ENCODE data around the gene FSHR. TPM values are rescaled to one million over a fixed set of nuclear protein-coding genes. Genes with fewer than 3 reads are reported as not detected.

FSHR gene
- total RNA-seq, 1 experiment from 2014 or later, result not detected

DNA sequence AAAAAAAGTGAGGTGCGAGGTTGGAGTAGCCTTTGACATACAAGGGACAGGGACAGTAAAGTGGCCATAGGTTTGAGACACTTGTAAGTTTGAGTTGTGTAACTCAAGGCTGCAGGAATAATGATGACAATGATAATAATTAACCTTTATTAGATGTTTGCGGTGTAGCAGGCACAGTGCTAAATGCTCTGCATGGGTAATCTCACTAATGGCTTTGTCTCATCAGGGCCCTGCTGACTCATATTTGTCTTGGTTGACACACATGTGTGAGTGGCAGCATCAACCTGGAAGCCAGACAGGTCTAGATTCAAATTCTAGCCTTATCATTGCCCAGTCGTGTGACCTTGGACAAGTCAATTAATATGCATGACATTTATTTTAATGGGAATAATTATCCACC is 126.2 kb downstream of the FSHR start:
- BruUV-seq (replicated peaks), result no TSS peak
- intact Hi-C loops (cut with micrococcal nuclease), result no loop called here
- Histone ChIP-seq H3K9ac (ENCODE audit: low read length) (no peak overlapping the region), H3K27me3 (ENCODE audit: low read length) (no peaks in the 10 kb centered on the region), H3K36me3 (ENCODE audit: low read depth, low read length) (no peaks in the 10 kb centered on the region), H2AFZ (ENCODE audit: low read length) (no peak overlapping the region), H3K27ac (ENCODE audit: low read length) (no peak overlapping the region), H4K20me1 (ENCODE audit: low read length) (no peaks in the 10 kb centered on the region), H3K79me2 (ENCODE audit: low read length) (no peaks in the 10 kb centered on the region), H3K9me3 (ENCODE audit: low read length) (0 out of 2 replicates have a peak, but pooled peaks cover 3% of the 10 kb centered on the region), H3F3A (ENCODE audit: low read length, unreplicated experiment) (no peaks in the 10 kb centered on the region), H3K4me3 (ENCODE audit: low read length) (no peak overlapping the region), H3K4me2 (ENCODE audit: low read length) (no peak overlapping the region), H3K4me1 (ENCODE audit: insufficient read depth, low read length) (no peaks in the 10 kb centered on the region), H3K9me2 (replicated peaks; ENCODE audit: low read length) (no peaks in the 10 kb centered on the region)
- ChIA-PET CTCF (no interaction called here), POLR2A (ENCODE audit: unreplicated experiment) (no interaction called here)
- ATAC-seq, result no peak
- no peak for DNase-seq
- no peak for TF ChIP-seq EZH2 (IDR thresholded peaks at IDR 0.05; ENCODE audit: low read length, unreplicated experiment)
- TF ChIP-seq, protein P1, sequence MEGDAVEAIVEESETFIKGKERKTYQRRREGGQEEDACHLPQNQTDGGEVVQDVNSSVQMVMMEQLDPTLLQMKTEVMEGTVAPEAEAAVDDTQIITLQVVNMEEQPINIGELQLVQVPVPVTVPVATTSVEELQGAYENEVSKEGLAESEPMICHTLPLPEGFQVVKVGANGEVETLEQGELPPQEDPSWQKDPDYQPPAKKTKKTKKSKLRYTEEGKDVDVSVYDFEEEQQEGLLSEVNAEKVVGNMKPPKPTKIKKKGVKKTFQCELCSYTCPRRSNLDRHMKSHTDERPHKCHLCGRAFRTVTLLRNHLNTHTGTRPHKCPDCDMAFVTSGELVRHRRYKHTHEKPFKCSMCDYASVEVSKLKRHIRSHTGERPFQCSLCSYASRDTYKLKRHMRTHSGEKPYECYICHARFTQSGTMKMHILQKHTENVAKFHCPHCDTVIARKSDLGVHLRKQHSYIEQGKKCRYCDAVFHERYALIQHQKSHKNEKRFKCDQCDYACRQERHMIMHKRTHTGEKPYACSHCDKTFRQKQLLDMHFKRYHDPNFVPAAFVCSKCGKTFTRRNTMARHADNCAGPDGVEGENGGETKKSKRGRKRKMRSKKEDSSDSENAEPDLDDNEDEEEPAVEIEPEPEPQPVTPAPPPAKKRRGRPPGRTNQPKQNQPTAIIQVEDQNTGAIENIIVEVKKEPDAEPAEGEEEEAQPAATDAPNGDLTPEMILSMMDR (conservative IDR thresholded peaks at IDR 0.05; ENCODE audit: low read depth, low read length), result no peak
- TF ChIP-seq EZH2phosphoT487 (IDR thresholded peaks at IDR 0.05; ENCODE audit: borderline replicate concordance, low read length), result no peak

DNA sequence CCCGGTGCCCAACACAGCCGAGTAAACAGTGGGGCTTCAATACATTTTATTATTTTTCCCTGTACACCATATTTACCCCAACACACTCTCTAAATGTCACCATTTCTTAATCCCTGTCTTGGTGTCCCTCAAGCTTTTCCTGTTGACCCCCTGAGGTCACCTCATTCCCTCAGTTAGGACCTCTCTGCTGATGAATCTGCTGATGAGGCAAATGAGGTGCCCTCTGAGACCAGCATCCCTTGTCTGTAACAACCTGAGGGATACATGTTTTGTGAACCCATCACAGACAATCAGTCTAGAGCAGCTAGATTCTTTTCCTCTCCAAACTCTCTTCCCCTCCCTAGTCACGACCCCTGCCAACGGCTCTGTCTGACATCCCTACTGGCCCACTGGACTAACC is 127.6 kb downstream of the FSHR start:
- TF ChIP-seq EZH2 (IDR thresholded peaks at IDR 0.05; ENCODE audit: low read length, unreplicated experiment), result no peak
- no peak for TF ChIP-seq EZH2phosphoT487 (IDR thresholded peaks at IDR 0.05; ENCODE audit: borderline replicate concordance, low read length)
- TF ChIP-seq, protein P1 (conservative IDR thresholded peaks at IDR 0.05; ENCODE audit: low read depth, low read length), result no peak
- Histone ChIP-seq H3K27me3 (ENCODE audit: low read length) (no peaks in the 10 kb centered on the region), H3K27ac (ENCODE audit: low read length) (no peak overlapping the region), H2AFZ (ENCODE audit: low read length) (no peak overlapping the region), H3K4me3 (ENCODE audit: low read length) (no peak overlapping the region), H3K9ac (ENCODE audit: low read length) (no peak overlapping the region), H3F3A (ENCODE audit: low read length, unreplicated experiment) (no peaks in the 10 kb centered on the region), H4K20me1 (ENCODE audit: low read length) (no peaks in the 10 kb centered on the region), H3K79me2 (ENCODE audit: low read length) (no peaks in the 10 kb centered on the region), H3K4me2 (ENCODE audit: low read length) (no peak overlapping the region), H3K36me3 (ENCODE audit: low read depth, low read length) (no peaks in the 10 kb centered on the region), H3K4me1 (ENCODE audit: insufficient read depth, low read length) (no peaks in the 10 kb centered on the region), H3K9me3 (ENCODE audit: low read length) (0 out of 2 replicates have a peak, but pooled peaks cover 3% of the 10 kb centered on the region), H3K9me2 (replicated peaks; ENCODE audit: low read length) (no peaks in the 10 kb centered on the region)
- no peak for DNase-seq
- BruUV-seq (replicated peaks), result no TSS peak
- no peak for ATAC-seq
- ChIA-PET CTCF (no interaction called here), POLR2A (ENCODE audit: unreplicated experiment) (no interaction called here)
- intact Hi-C loops (cut with micrococcal nuclease), result no loop called here

DNA sequence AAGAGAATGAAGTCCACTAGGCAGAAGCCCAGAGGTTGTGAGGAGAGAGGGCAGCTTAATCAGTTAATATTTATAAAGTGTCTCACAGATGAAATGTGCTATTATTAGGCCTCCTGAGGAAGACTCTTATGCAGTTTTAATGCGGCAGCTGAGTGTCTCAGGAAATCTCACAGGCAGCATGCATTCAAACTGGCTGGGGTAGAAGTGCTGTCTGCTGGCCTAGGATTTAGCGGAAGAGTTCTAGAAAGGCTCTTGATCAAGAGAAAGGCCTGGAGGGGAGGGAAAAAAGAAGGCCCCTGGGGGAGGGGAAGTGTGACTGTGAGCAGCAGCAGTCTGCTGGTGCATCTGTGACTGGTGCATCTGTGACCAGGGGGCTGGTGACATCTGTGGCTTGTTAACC is 133.0 kb downstream of the FSHR start:
- Histone ChIP-seq H4K20me1 (ENCODE audit: low read length) (no peaks in the 10 kb centered on the region), H3K79me2 (ENCODE audit: low read length) (no peaks in the 10 kb centered on the region), H3K9ac (ENCODE audit: low read length) (no peak overlapping the region), H3K36me3 (ENCODE audit: low read depth, low read length) (no peaks in the 10 kb centered on the region), H2AFZ (ENCODE audit: low read length) (no peak overlapping the region), H3K27me3 (ENCODE audit: low read length) (no peaks in the 10 kb centered on the region), H3F3A (ENCODE audit: low read length, unreplicated experiment) (no peaks in the 10 kb centered on the region), H3K4me1 (ENCODE audit: insufficient read depth, low read length) (no peaks in the 10 kb centered on the region), H3K9me2 (replicated peaks; ENCODE audit: low read length) (no peaks in the 10 kb centered on the region), H3K27ac (ENCODE audit: low read length) (no peak overlapping the region), H3K4me2 (ENCODE audit: low read length) (no peak overlapping the region), H3K9me3 (ENCODE audit: low read length) (0 out of 2 replicates have a peak, but pooled peaks cover 3% of the 10 kb centered on the region), H3K4me3 (ENCODE audit: low read length) (no peak overlapping the region)
- POLR2A ChIA-PET (ENCODE audit: unreplicated experiment), result no interaction called here
- CTCF ChIA-PET, result no interaction called here
- DNase-seq (no peak), ATAC-seq (no peak)
- no TSS peak for BruUV-seq (replicated peaks)
- intact Hi-C loops (cut with micrococcal nuclease), result no loop called here
- TF ChIP-seq EZH2 (IDR thresholded peaks at IDR 0.05; ENCODE audit: low read length, unreplicated experiment) (no peak), EZH2phosphoT487 (IDR thresholded peaks at IDR 0.05; ENCODE audit: borderline replicate concordance, low read length) (no peak)
- TF ChIP-seq, protein P1 (conservative IDR thresholded peaks at IDR 0.05; ENCODE audit: low read depth, low read length), result no peak

All from PC-3 (cell line).